ENCODE results near the gene MED15. TPM values are rescaled to one million over a fixed set of nuclear protein-coding genes. Genes with fewer than 3 reads are reported as not detected.

The MED15 gene
- total RNA-seq, 1 experiment from 2014 or later, result 42.1 TPM

DNA sequence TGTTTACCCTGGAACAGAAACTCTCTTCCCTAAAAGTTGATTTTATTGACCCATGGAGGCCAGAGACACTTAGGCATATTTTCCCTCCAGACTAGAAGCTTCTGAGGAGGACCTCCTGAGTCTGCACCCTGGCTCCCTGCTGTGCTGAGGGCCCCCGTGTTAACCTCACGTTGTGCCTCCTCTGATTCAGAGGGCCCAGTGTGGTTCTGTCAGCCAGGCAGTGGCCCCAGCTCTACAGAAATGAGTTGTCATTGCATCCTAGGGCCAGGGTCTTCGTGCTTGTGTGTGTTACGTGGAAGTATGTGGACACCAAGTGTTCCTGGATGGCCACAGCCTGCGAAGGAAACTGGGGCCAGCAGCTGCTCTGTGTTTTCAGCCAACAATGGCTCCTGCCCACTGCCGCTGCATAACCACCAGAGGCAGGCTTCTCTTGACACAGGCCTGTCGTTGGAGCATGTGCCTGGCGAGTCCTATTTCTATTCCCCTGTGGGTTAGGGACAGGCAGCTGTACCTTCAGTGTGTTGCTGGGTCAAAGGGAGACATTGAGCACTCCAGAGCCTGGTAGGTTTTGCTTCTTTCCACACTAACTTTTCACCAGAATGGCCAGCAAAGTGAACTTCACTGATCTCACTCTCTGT lies 44.5 kb downstream of the MED15 start:
- peak; percentile 77 for DNase-seq (ENCODE audit: low read depth)

DNA sequence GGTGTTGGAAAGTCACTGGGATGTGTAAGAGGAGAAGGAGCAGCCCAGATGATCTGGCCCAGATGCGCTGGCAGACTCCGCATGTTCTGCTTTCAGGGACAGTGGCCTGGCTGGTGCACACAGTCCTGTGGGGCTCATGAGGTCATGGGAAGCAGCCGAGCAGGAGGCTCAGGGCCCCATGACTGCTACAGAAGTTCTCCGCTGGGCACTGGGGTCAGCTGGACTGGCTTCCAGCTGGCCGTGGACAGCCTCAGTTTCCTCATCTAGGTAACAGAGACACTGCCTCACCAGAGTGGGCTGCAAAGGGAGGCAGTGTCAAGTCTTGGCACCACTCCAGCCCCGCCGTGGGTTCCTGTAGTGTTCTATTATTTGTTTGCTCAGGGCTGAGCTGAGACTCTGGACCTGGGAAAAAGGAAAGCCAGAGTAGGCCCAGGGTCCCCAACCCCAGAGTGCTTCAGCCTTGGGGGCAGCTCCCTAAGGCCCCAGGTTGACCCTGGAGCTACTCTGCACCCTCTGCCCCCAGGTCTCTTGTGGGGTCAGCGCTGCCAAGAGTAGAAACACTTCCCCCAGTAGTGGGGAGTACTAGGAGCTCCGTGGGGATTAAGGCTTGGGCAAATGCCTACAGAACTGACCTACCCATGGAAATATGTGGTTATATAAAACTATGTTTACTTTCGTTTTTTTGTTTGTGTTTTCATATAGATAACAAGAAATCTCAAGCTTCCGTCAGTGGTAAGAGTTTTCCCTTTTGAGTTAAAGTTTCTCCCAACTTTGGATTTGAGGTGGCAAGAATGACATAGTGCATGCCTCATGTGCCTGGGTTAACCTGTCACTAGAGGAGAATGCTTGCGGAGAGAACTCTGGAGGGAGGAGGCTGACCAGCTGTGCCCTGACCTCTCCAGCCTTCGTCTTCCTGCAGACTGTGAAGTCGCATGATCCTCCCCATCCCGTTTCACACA lies 45.3 kb downstream of the MED15 start:
- DNase-seq (ENCODE audit: low read depth), result peak; percentile 90

DNA sequence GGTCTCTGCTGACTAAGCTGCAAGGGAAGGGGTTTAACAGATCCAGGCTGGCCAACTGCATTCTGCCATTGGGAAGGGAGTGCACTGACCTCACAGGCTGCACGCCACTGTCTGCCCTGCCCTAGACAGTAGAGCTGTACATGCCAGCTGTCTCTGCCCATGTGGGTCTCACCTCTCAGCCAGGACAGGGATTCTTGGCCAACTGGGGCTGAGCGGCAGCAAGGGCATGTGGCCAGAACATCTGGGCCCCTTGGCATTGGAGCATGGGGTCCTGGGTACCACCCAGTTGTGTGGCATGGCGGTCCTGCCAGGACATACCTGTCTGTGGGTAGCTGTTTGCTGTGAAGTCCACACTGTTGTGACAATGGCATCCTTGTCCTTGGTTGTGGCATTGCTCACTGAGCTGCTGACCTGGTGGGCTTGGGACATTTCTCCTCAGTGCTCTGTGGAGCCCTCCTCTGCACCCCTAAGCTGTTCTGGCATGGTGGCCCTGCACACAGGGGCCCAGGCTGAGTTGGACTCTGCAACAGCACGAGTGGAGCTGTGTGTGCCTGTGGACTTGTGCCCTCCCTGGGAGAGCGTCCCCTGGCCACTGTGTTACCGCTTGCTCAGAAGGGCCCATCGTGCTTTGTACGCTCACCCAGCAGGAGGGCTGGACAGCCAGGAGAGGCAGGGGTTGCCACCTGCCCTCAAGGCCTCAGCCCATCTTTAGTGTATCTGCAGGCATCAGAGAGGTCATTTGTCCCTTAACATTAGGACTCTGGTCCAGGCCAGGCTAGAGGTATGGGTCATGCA lies 46.7 kb downstream of the MED15 start:
- DNase-seq (ENCODE audit: low read depth), result peak; percentile 61

DNA sequence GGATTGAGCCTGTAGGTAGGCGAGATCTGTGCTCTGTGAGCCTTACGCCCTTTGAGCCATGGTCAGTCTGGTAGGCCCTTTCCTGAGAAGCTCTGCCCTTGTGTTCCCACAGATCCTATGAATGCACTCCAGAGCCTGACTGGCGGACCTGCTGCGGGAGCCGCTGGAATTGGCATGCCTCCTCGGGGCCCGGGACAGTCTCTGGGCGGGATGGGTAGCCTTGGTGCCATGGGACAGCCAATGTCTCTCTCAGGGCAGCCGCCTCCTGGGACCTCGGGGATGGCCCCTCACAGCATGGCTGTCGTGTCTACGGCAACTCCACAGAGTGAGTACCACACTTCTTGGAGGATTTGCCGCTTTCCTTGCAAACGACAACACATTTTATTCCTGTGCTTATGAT lies 47.4 kb downstream of the MED15 start:
- DNase-seq (ENCODE audit: low read depth), result no peak

DNA sequence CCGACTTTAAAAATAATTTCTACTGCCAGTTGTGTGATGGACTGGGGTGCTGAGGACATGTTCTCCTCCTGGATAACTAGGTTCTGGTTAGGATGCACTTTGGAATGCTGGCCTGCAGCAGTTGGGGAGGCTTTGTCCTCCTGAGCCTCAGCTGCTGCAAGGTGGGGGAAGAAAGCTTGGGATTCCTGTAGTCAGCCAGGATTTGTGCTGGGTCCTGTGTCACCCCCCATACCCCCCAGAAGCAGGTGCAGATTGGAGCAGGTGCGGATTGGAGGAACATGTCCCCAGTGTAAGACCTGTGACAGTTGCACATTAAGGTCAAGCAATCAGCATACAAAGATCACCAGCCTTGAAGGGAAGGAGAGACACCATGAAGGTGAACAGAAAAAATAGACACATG lies 51.1 kb downstream of the MED15 start:
- DNase-seq (ENCODE audit: low read depth), result no peak

DNA sequence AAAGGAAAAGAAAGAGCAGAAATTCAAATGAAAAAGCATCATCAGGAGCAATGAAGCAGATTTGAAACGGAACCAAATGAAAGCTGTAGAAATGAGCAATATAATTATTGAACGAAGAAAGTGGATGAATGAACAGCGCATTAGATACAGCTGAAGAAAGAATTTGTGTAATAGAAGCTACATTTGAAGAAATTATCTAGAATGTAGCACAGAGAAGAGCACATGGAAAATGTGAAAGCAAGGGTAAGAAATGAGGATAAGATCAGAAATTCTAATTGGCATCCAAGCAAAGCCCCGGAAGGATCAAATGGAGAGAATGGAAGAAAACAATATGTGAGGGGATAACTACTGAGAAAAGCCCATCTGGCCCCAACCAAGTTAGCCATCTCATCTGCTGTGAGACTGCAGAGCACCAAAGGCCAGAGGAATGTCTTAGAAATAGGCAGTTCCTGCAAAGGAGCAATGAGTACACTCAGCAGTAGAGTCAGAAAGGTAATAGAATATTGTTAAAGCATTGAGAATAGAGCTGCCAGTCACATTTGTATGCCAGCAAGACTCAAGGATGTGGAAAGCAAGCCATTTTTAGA lies 51.9 kb downstream of the MED15 start:
- no peak for DNase-seq (ENCODE audit: low read depth)

DNA sequence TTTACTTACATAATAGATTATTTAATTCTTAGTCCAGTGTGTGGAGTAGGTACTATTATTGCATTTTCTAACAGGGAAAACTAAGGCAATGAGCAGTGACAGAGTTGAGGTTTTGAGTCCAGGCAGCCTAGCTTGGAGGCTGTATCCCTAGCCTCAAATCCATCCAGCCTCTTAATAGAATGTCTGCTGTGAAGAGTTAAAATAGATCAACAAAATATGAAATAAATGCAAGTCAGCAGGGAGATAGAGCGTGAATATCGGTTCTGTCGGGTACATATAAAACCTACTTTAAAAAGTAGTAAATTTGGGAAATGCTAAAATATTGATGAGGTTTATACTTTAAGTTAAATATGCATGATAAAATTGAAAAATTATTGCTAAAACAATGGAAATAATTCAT lies 53.3 kb downstream of the MED15 start:
- DNase-seq (ENCODE audit: low read depth), result no peak

DNA sequence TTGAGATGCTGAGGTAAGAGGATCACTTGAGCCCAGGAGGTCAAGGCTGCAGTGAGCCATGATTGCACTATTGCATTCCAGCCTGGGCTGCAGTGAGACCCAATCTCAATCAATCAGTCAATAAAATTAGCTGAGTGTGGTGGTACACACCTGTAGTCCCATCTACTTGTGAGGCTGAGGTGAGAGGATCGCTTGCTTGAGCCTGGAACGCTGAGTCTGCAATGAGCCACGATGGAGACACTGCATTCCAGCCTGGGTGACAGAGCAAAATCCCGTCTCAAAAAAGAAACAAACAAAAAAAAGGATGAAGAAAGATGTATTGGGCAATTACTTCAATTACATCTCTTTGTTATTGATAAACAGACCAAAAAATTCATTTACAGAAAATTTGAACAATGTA lies 54.5 kb downstream of the MED15 start:
- DNase-seq (ENCODE audit: low read depth), result no peak

DNA sequence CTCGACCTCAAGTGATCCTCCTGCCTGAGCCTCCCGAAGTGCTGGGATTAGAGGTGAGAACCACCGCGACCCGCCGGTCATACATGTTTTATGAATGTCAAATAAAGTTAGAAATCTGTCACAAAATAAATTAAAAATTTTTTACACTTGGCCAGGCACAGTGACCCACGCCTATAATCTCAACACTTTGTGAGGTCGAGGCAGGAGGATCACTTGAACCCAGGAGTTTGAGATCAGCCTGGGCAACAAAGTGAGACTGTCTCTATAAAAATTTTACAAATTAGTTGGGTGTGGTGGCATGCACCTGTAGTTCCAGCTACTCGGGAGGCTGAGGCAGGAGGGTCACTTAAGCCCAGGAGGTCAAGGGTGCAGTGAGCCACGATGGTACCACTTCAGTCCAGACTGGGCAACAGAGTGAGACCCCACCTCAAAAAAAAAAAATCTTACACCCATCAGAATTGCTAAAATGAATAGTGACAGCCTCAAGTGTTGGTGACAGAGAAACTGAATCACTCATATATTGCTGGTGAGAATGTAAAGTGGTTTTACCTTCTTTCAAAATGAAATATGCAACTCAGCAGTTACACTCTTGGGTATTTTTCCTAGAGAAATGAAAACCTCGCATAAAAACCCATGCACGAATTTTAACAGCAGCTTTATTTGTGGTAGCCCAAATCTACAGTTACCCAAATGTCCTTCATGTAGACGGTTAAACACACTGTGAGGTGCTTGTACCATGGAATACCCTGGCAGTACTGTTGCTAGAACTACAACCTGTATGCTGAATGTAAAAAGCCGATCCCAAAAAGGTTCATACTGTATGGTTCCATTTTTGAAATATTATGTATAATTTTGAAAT lies 55.4 kb downstream of the MED15 start:
- no peak for DNase-seq (ENCODE audit: low read depth)

DNA sequence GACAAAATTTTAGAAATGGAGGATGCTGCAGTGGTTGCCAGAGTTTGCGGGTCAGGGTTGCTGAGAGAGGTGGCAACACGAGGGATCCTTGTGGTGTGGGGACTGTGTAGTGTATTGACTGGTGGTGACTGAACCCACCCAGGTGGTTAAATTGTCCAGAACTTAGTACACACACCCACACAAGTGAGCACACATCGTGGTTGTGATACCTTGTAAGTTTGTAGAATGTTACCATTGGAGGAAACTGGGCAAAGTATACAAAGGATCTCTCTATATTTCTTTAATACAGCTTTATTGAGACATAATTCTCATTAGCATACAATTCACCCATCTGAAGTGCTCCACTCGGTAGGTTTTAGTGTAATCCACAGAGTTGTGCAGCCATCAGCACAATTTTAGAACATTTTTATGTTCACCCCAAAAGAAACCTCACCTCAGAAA lies 56.1 kb downstream of the MED15 start:
- no peak for DNase-seq (ENCODE audit: low read depth)

DNA sequence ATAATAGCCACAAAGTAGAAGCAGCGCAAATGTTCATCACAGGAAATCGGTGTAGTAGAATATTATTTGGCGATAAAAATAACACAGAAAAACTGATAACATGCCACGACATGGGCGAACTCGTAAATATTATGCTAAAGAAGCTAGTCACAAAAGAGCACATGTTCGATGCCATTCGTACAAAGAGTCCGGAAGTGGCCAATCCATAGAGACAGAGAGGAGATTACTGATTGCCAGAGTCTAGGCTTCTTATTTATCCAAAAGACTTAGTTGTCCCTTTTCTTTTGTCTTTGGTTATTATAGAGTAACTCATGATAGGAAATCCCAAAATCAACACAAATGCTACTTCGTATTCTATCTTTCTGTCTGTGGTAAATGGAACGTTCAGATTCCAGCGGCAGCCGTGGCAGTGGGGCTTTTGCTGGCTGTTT lies 56.5 kb downstream of the MED15 start:
- DNase-seq (ENCODE audit: low read depth), result no peak

DNA sequence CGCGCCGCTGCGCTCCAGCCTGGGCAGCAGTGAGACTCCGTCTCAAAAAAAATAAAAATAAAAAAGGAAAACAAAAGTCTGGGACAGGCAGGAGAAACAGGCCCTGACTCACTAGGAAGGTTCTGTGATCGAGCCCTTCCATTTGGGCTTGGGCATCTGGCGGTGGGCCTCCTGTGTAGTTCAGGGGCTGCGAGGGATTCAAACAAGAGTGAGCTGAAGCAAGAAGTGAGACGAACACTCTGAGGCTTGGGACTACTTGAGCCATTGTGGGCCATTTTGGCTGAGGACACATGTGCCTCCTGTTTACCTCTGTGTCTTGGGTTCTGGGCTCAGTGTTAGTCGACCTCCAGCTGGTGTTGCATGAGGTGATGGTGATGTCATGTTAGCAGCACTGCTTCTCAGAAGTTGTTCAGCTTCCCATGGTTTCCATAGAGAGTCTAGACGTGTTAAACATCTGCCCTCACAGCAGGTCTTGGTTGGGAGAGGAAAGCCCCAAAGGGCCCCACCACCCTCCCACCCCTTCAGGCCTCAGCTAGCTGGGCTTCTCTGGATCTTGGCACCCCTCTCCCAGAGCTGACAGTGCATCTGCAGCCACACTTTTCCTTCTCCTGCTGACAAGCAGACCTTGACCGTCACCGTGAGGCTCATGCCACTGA lies 57.8 kb downstream of the MED15 start:
- no peak for DNase-seq (ENCODE audit: low read depth)

DNA sequence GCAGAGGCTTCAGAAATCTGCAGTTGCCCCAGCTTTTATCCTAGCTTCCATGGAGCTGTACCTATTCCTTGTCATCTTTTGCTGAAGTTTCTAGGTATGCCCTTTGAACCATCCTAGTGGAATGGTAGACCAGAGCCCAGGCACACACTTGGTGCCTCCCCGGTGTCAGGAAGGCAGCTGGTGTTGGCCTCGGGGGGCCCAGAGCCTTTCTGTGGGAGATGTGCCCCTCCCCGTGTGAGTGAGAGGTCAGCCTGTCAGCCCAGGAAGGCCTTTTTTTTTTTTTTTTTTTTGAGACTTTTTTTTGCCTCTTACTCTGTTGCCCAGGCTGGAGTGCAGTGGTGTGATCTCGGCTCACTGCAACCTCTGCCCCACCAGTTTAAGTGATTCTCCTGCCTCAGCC lies 58.4 kb downstream of the MED15 start:
- DNase-seq (ENCODE audit: low read depth), result no peak

DNA sequence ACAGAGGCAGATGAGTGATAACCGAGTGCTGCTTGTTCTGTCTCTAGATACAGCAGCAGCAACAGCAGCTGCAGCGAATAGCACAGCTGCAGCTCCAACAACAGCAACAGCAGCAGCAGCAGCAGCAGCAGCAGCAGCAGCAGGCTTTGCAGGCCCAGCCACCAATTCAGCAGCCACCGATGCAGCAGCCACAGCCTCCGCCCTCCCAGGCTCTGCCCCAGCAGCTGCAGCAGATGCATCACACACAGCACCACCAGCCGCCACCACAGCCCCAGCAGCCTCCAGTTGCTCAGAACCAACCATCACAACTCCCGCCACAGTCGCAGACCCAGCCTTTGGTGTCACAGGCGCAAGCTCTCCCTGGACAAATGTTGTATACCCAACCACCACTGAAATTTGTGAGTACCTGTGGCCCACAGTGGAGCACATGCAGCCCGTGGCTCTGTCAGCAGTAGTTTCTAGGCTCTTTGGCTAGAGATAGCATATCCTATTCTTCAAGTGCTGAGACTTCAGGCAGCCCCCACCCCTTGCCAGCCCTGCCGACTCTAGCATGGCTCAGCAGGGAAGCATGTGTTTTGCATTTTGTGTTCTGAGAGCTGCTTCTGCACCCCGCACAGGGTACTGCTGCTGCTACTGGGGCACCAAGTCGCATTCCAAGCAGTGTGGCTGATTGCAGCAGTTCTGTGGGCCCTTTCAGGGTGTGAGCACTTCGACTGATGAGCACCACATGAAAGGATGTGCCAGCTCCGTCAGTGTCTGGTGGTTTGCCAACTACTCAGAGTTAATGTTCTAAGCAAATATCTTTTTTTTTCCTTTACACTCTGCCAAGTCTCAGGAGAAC lies 59.2 kb downstream of the MED15 start:
- peak; percentile 74 for DNase-seq (ENCODE audit: low read depth)

DNA sequence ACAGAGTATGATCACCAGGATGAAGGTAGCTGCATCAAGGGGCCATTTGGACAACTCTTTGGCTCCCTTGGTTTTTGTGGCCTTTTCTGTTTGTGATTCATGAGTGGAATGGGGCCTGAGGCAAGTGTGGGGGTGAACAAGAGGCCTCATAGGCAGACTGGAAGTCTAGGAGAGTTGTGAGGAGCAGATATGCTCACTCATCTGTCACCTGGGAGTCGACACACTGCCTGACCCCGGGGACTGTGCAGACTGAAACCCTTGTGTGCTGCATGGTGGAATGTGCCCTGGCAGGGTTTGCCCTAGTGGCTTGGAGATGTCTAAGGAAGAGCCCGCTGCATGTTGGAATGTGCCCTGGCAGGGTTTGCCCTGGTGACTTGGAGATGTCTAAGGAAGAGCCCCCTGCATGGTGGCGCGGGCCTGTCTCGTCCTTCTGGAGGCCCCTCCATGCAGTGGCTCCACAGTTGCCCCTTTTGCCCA lies 60.0 kb downstream of the MED15 start:
- DNase-seq (ENCODE audit: low read depth), result no peak

DNA sequence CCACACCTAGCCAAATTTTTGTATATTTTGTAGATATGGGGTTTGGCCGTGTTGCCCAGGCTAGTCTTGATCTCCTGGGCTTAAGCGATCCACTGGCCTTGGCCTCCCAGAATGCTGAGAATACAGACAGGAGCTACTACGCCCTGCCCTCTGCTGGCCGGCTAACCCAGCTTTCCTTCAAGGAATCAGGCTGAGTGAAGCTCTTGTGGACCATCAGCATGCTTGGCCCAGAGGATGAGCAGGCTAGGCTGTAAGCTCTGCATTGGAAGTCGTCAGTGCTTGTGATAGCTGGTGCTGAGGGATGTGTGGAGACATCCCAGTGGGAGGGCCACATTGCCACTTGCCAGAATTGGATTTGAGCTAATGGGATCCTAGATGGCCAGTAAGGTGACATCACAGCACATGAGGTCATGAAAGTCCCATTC lies 60.6 kb downstream of the MED15 start:
- DNase-seq (ENCODE audit: low read depth), result peak; percentile 55

DNA sequence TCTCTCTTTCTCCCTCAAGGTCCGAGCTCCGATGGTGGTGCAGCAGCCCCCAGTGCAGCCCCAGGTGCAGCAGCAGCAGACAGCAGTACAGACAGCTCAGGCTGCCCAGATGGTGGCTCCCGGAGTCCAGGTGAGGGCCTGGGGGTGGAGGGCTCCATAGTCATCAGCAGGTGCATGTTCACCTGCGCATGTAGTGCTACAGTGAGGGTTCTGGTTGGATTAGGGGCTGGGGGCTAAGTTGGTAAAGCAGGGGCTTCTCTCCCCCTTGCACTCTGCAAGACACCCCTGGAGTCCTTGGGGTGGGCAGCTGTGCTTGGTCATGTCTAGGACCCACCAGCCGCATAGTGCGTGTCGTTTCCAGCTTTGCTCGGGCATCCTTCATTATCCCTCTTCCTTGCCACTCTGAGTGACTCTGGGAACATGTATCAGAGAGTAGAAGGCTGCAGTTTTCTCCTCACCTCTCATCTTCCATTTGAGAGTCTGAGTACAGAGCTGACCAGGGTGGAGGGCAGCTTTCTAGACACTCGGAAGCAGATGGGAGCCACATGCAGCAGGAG lies 61.2 kb downstream of the MED15 start:
- DNase-seq (ENCODE audit: low read depth), result no peak
